ENCODE measurements around the gene PDE4D.
"Not testable (repeated sequence)": the region's sequence is repeated elsewhere in the genome, so short reads cannot be mapped to it uniquely, and the experiment has no call there.

Gene PDE4D

DNA sequence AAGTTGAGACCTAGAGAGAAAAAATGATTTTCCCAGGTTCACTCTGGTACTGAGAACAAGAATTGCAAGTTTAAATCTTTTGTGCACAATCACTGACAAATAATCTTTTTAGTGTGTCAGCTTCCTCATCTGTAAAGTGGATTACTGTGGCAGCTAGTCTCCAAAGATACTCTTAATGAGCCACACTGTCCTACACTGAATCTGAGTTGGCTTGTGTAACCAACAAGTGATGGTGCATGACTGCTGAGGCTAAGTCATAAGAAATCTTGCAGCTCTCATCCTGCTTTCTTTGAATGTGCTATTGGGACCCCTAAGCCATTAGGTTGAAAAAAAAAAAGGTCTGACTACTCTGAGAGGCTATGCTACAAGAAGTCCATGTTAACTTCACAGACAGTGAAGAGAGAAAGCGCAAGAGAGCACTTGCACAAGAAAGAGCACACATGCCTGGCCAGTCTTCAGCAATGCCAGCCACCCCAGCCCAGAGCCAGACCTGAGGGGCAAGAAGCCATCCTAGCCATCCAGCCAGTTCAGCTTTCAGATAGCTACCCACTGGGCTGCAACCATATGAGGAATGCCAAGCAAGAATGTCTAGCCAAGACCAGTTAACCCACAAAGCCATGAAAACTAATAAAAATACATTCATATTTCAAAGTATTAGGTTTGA lies 891.2 kb downstream of the PDE4D start:
- no peak for DNase-seq
- Histone ChIP-seq H3K9me3 (no peaks in the 10 kb centered on the region), H3K36me3 (peaks cover 2% of the 10 kb centered on the region), H3K27me3 (no peaks in the 10 kb centered on the region), H3K4me3 (ENCODE audit: low read depth, low read length) (no peak overlapping the region), H3K4me1 (peaks cover 18% of the 10 kb centered on the region)
- TF ChIP-seq, protein P1, sequence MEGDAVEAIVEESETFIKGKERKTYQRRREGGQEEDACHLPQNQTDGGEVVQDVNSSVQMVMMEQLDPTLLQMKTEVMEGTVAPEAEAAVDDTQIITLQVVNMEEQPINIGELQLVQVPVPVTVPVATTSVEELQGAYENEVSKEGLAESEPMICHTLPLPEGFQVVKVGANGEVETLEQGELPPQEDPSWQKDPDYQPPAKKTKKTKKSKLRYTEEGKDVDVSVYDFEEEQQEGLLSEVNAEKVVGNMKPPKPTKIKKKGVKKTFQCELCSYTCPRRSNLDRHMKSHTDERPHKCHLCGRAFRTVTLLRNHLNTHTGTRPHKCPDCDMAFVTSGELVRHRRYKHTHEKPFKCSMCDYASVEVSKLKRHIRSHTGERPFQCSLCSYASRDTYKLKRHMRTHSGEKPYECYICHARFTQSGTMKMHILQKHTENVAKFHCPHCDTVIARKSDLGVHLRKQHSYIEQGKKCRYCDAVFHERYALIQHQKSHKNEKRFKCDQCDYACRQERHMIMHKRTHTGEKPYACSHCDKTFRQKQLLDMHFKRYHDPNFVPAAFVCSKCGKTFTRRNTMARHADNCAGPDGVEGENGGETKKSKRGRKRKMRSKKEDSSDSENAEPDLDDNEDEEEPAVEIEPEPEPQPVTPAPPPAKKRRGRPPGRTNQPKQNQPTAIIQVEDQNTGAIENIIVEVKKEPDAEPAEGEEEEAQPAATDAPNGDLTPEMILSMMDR (IDR thresholded peaks at IDR 0.05; ENCODE audit: low read depth, low read length) = no peak

DNA sequence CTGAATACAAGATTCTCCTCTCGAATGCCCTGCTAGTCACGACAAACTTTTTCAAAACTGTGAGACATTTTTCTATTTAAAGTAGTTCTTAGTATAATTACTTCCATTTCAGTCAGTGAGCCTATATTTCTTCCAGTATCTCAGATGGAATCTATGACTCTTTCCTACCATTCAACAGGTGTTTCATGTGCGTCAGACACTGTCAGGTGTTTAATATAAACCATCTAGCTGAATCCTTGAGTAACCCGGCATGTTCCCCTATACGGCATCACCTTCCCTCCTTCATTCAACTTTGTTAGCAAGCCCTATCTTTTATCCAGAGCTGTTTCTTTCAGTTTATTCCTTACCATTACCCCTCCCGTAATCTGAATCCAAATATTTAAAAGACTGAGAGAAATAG lies 891.8 kb downstream of the PDE4D start:
- peaks cover 16% of the 10 kb centered on the region for H3K4me1 ChIP-seq
- TF ChIP-seq, protein P1 (IDR thresholded peaks at IDR 0.05; ENCODE audit: low read depth, low read length) = no peak
- H3K36me3 ChIP-seq = peaks cover 2% of the 10 kb centered on the region

DNA sequence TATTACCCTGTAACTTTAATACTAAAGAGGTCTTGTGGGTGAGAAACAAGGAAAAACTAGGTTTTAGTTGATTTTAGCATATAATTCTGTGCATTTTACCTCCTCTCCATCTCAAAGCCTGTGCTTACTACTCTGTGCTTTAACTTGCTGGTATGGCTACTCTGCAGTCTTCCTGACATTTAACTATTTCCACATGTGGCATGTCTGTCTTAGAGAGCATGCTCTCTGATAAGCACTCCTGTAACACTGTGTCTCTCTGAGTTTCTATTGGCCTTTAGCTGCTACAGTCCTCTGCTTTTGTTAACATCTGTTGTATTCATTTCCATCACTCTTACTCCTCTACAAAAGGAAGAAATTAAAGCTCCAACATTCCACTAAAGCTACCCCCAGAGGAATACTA lies 892.4 kb downstream of the PDE4D start:
- no peak overlapping the region for H3K4me3 ChIP-seq (ENCODE audit: low read depth, low read length)
- peaks cover 2% of the 10 kb centered on the region for H3K36me3 ChIP-seq
- peaks cover 12% of the 10 kb centered on the region for H3K4me1 ChIP-seq
- no peaks in the 10 kb centered on the region for H3K27me3 ChIP-seq
- H3K9me3 ChIP-seq = no peaks in the 10 kb centered on the region
- no peak for DNase-seq
- TF ChIP-seq, protein P1 (IDR thresholded peaks at IDR 0.05; ENCODE audit: low read depth, low read length) = no peak

More for the DNA sequence above, 891.8 kb downstream of the PDE4D start:
- DNase-seq = no peak
- no peaks in the 10 kb centered on the region for H3K27me3 ChIP-seq
- no peak overlapping the region for H3K4me3 ChIP-seq (ENCODE audit: low read depth, low read length)
- H3K9me3 ChIP-seq = no peaks in the 10 kb centered on the region

DNA sequence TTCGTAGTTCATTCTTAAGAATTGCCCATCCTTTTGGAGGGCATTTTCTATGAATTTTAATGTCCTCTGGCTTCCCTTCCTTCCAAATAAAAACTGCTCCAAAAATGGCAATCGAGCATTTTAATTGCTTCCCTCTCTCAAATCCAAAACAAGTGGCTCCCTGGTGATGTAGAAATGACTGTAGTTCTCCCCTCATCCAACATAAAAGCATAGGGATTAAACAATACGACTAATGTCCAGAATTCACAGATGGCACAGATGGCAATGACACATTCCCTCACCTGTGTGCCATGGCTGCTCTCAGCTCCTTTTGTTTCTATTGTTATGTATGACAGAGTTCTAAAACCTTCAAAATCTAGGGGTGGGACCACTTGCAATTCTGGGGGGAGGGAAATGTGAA lies 893.3 kb downstream of the PDE4D start:
- Histone ChIP-seq H3K4me3 (ENCODE audit: low read depth, low read length) (no peak overlapping the region), H3K9me3 (no peaks in the 10 kb centered on the region; the same call in 1 of the 2 replicates), H3K36me3 (peaks cover 7% of the 10 kb centered on the region), H3K27me3 (no peaks in the 10 kb centered on the region), H3K4me1 (peaks cover 5% of the 10 kb centered on the region)
- TF ChIP-seq, protein P1 (IDR thresholded peaks at IDR 0.05; ENCODE audit: low read depth, low read length) = no peak
- no peak for DNase-seq

DNA sequence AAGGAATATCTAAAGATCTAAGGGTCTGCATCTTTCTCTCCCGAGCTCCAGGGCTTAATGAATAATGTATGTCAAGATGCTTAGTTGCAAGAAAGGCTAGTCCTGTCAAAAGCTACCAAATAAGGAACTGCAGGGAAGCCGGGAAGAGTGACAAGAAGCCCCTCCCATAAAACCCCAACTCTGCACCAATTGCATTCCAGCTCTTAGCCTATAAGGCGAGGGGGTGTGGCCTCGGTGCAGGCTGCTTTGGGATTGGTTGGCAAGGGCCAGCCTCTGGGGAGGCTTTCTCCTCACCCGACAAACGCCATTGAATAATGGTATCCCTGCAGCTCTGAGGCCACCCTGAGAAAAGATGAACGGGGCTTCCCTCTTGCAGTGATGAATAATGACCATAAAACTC lies 893.7 kb downstream of the PDE4D start:
- TF ChIP-seq, protein P1 (IDR thresholded peaks at IDR 0.05; ENCODE audit: low read depth, low read length) = no peak
- peak; percentile 66 for DNase-seq
- H3K36me3 ChIP-seq = peaks cover 7% of the 10 kb centered on the region
- peaks cover 5% of the 10 kb centered on the region for H3K4me1 ChIP-seq
- H3K27me3 ChIP-seq = no peaks in the 10 kb centered on the region
- no peaks in the 10 kb centered on the region; the same call in 1 of the 2 replicates for H3K9me3 ChIP-seq
- no peak overlapping the region for H3K4me3 ChIP-seq (ENCODE audit: low read depth, low read length)

DNA sequence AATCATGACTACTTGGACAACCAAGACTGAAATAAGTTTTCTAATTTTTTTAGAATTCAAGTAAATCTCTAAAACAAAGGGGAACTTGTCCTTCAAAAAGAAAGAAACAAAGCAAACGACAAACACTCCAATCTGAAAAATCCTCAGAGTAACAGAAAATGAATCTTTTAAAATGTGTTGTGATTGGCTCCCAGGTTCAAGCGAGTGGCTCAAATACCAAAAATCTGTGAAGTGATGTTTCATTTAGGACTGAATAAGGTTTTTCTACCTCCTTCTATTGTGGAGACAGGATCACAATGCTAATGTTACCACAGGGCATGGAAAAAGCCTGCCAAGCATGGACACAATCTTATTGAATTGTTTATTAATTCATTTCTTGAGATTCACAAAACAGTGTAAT lies 895.0 kb downstream of the PDE4D start:
- TF ChIP-seq, protein P1 (IDR thresholded peaks at IDR 0.05; ENCODE audit: low read depth, low read length) = no peak
- no peaks in the 10 kb centered on the region for H3K27me3 ChIP-seq
- peaks cover 5% of the 10 kb centered on the region for H3K4me1 ChIP-seq

DNA sequence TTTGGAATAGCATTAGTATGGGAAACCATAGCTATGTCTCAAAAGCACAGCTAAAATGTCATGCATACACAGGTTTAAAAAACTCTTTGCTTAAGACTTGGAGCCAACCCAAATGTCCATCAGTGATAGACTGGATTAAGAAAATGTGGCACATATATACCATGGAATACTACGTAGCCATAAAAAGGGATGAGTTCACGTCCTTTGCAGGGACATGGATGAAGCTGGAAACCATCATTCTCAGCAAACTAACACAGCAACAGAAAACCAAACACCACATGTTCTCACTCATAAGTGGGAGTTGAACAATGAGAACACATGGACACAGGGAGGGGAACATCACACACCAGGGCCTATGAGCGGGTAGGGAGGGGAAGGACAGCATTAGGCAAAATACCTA lies 897.7 kb downstream of the PDE4D start:
- H3K36me3 ChIP-seq = peaks cover 11% of the 10 kb centered on the region

More for the DNA sequence above, 895.0 kb downstream of the PDE4D start:
- DNase-seq = no peak
- no peaks in the 10 kb centered on the region; the same call in 1 of the 2 replicates for H3K9me3 ChIP-seq
- H3K4me3 ChIP-seq (ENCODE audit: low read depth, low read length) = no peak overlapping the region
- peaks cover 5% of the 10 kb centered on the region for H3K36me3 ChIP-seq

More for the DNA sequence above, 897.7 kb downstream of the PDE4D start:
- H3K4me1 ChIP-seq; H3K9me3 ChIP-seq; DNase-seq; H3K27me3 ChIP-seq; H3K4me3 ChIP-seq (ENCODE audit: low read depth, low read length): not testable (repeated sequence)

Measured in BE2C (cell line).